K562 (cell line): ENCODE measurements around the gene KLHL8. TPM values are rescaled to one million over a fixed set of nuclear protein-coding genes. Genes with fewer than 3 reads are reported as not detected.

Experiments
- ATAC-seq: fragments of 200-7000 bp; cut with Tn5 transposase; 3 replicates; pipeline ENCODE4 v1.9.1; 2020; ENCODE audit warnings: moderate library complexity
- BruUV-seq: library from RNA; stranded (reverse); fragments of 400-500 nt; replicated peaks from 2 replicates; lab custom pipeline; 2021; lab: Mats Ljungman, UMichigan
- CTCF ChIA-PET: fragments of 300-600 bp; formaldehyde crosslinking; extraction: SDS; loops from one replicate; lab custom pipeline; 2021; ENCODE audit warnings: low intra/inter-chr PET ratio; lab: Yijun Ruan, JAX
- POLR2A ChIA-PET: fragments of 300-600, 350-650 bp; sonication (Branson Sonifier 250); formaldehyde crosslinking; extraction: SDS; loops from one replicate; lab custom pipeline; 2021; ENCODE audit warnings: antibody characterized with exemption, inconsistent platforms; lab: Yijun Ruan, JAX
- DNase-seq, 4 experiments: peaks; one replicate each; pipeline versions ENCODE4 v3.0.0 to v3.0.0-alpha.2; 2011 to 2018; ENCODE audit warnings: low spot score in 3 of 4, mixed read lengths in 3 of 4; ENCODE audit errors: extremely low read depth in 1 of 4
- FAIRE-seq: peaks from 2 replicates; lab custom pipeline; 2011; peaks lifted over from hg19 to GRCh38; lab: Jason Lieb, UNC
- H2AFZ ChIP-seq: 2 replicates; pipeline ENCODE4 v1.6.0; 2011; ENCODE audit warnings: low read depth, low read length, control low read depth, inconsistent platforms
- H3K27ac ChIP-seq: fragments of 200-600 bp; 3 replicates; pipeline ENCODE4 v1.8.0; 2011; ENCODE audit warnings: low read depth, mild to moderate bottlenecking, control low read depth, inconsistent platforms, low read length, moderate library complexity, mixed read lengths; ENCODE audit errors: extremely low read depth
- H3K27me3 ChIP-seq, 2 experiments: fragments of 300-600 bp in 1 of 2; 2 replicates in 1 of 2; 3 replicates in 1 of 2; pipeline versions ENCODE4 v1.6.0 to v1.8.0; 2011; ENCODE audit warnings: inconsistent platforms in 2 of 2, low read length in 2 of 2, mild to moderate bottlenecking in 1 of 2, mixed read lengths in 1 of 2, moderate library complexity in 1 of 2; ENCODE audit not compliant: control insufficient read depth in 2 of 2, insufficient read depth in 2 of 2
- H3K36me3 ChIP-seq: fragments of 300-600 bp; 3 replicates; pipeline ENCODE4 v1.8.0; 2011; ENCODE audit warnings: mild to moderate bottlenecking, low read length, inconsistent platforms; ENCODE audit not compliant: control insufficient read depth, insufficient read depth
- H3K4me1 ChIP-seq, 2 experiments: fragments of 200-600 bp in 1 of 2; replicated peaks in 1 of 2; 2 replicates in 1 of 2; 3 replicates in 1 of 2; pipeline versions ENCODE4 v1.5.1 to v1.8.0; 2011; ENCODE audit warnings: inconsistent platforms in 2 of 2, low read length in 2 of 2, mild to moderate bottlenecking in 1 of 2, mixed read lengths in 1 of 2, moderate library complexity in 1 of 2; ENCODE audit not compliant: control insufficient read depth in 2 of 2, insufficient read depth in 2 of 2
- H3K4me2 ChIP-seq: 2 replicates; pipeline ENCODE4 v1.6.1; 2011; ENCODE audit warnings: low read length, control low read depth, inconsistent platforms, mixed read lengths; ENCODE audit not compliant: insufficient read depth
- H3K4me3 ChIP-seq: fragments of 200-600 bp; sonication (generic), shearing (Covaris generic); 2 replicates; pipeline ENCODE4 v1.5.1; 2016; ENCODE audit warnings: control low read depth, inconsistent platforms
- H3K79me2 ChIP-seq: fragments of 200-600 bp; 3 replicates; pipeline ENCODE4 v1.8.0; 2011; ENCODE audit warnings: low read length, inconsistent platforms; ENCODE audit not compliant: control insufficient read depth, insufficient read depth
- H3K9ac ChIP-seq, 2 experiments: 2 replicates each; pipeline versions ENCODE4 v1.6.0 to v1.6.1; 2011; ENCODE audit warnings: low read depth in 2 of 2, low read length in 2 of 2, control low read depth in 1 of 2, inconsistent platforms in 1 of 2, mild to moderate bottlenecking in 1 of 2, mixed read lengths in 1 of 2; ENCODE audit not compliant: insufficient read depth in 1 of 2
- H3K9me1 ChIP-seq: one replicate; pipeline ENCODE4 v1.6.0; 2011; ENCODE audit warnings: inconsistent platforms, mild to moderate bottlenecking, low read length, moderate library complexity; ENCODE audit not compliant: control insufficient read depth, insufficient read depth
- H3K9me3 ChIP-seq: replicated peaks from 2 replicates; pipeline ENCODE4 v1.5.1; 2011; ENCODE audit warnings: low read depth, low read length, inconsistent platforms; ENCODE audit not compliant: control insufficient read depth, insufficient read depth
- H4K20me1 ChIP-seq: replicated peaks from 2 replicates; pipeline ENCODE4 v1.6.1; 2011; ENCODE audit warnings: low read length, inconsistent platforms, mixed read lengths; ENCODE audit not compliant: control insufficient read depth, insufficient read depth
- ARID4B ChIP-seq: sonication (generic); formaldehyde crosslinking; IDR thresholded peaks from 2 replicates; pipeline ENCODE4 v1.8.0; 2022; ENCODE audit warnings: mild to moderate bottlenecking, missing genetic modification reagents
- PCBP1 ChIP-seq: fragments of 200-400 bp; formaldehyde crosslinking; IDR thresholded peaks from 2 replicates; pipeline ENCODE4 v1.6.1; 2018; ENCODE audit warnings: mild to moderate bottlenecking, low read depth, low read length; ENCODE audit not compliant: poor library complexity, severe bottlenecking
- SIN3B ChIP-seq: fragments of 450-650 bp; IDR thresholded peaks from 2 replicates; pipeline ENCODE4 v1.6.1; 2017; ENCODE audit warnings: low read depth, mild to moderate bottlenecking, moderate library complexity
- THRAP3 ChIP-seq: fragments of 450-650 bp; IDR thresholded peaks from 2 replicates; pipeline ENCODE4 v1.6.1; 2016; ENCODE audit warnings: mild to moderate bottlenecking, inconsistent platforms, borderline replicate concordance
- ZFX ChIP-seq: sonication (generic); formaldehyde crosslinking; IDR thresholded peaks from 2 replicates; pipeline ENCODE4 v1.8.0; 2022; ENCODE audit warnings: mild to moderate bottlenecking, missing genetic modification reagents, moderate library complexity
- ZNF124 ChIP-seq: sonication (generic); formaldehyde crosslinking; IDR thresholded peaks from 2 replicates; pipeline ENCODE4 v1.8.1; 2022; ENCODE audit warnings: missing genetic modification reagents
- ZNF175 ChIP-seq: fragments of 200-800 bp; sonication (Bioruptor generic); IDR thresholded peaks from 2 replicates; pipeline ENCODE4 v1.6.1; 2016; ENCODE audit warnings: low read depth, mild to moderate bottlenecking, missing genetic modification characterization, missing compliant biosample characterization
- WGBS: fragments of 100-300 bp; shearing (Covaris generic); methylation state at CpG from one replicate; pipeline ENCODE4 v1.1.6; 2016; ENCODE audit warnings: low coverage, mixed read lengths; ENCODE audit not compliant: insufficient coverage; ENCODE audit errors: missing lambda C conversion rate; 5-methylcytosine and 5-hydroxymethylcytosine counted together
- in situ Hi-C: fragments of 300-500 bp; cut with MboI; formaldehyde crosslinking; loops from 4 replicates; pipeline ENCODE4 v1.15.0; 2018; ENCODE audit warnings: inconsistent platforms, mixed read lengths
- intact Hi-C: fragments of 100-400 bp; cut with micrococcal nuclease; formaldehyde crosslinking; loops from 2 replicates; pipeline ENCODE4 v1.14.2; 2022
- polyA plus RNA-seq, 8 experiments: library from polyadenylated mRNA; depleted of rRNA in 4 of 8; stranded (reverse) in 5 of 8; unstranded in 3 of 8; fragments of >200 nt; fragmentation: Nextera tagmentation in 2 of 8; fragmentation: Illumina TruSeq in 1 of 8; extraction: Ambion mirVana in 2 of 8; extraction: Trizol in 1 of 8; gene quantifications; 2 replicates each; pipeline versions ENCODE4 v1.2.1 to v1.2.3, GENCODE V29; 2011 to 2014; ENCODE audit warnings: inconsistent platforms in 1 of 8, missing spikeins in 1 of 8
- total RNA-seq, 7 experiments: library from RNA; depleted of rRNA in 6 of 7; stranded (reverse); fragments of >200 nt in 6 of 7; fragmentation: Illumina TruSeq in 2 of 7; extraction: Trizol in 2 of 7; gene quantifications; 2 replicates each; pipeline versions ENCODE4 v1.2.1 to v1.2.3, GENCODE V29; 2011 to 2021; ENCODE audit warnings: low replicate concordance in 1 of 7

KLHL8 gene
- total and polyA plus RNA-seq, 9 of the 15 experiments (the other 6 are each of a cell fraction or from before 2014, with no cell fraction given): 8.7 to 25.3 (median 15.7) TPM

DNA sequence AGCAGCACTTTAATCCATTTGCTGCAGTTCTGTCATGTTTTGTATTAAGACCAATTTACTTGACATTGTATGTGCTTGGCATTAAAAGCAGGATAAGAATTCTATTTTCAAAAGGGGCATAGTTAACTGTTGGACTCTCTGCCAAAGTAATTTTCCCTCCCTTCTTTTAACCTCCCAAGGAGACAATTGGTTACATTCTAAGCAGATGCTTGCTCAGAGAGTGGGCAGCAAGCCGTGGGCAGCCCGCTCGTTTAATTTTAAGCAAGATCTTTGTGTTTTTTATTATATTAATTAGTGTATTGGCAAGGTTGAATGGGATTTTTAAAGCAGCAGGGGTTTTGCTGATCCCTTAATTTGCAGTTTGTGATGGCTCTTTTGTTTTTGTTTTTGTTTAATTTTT lies 37.1 kb upstream of the KLHL8 start:
- no TSS peak for BruUV-seq
- no peaks in the 10 kb centered on the region for H4K20me1 ChIP-seq
- H3K79me2 ChIP-seq: no peaks in the 10 kb centered on the region
- intact Hi-C loops (no loop called here), in situ Hi-C loops (no loop called here)
- H3K27ac ChIP-seq: no peak overlapping the region
- H2AFZ ChIP-seq: no peak overlapping the region
- no peaks in the 10 kb centered on the region for H3K27me3 ChIP-seq
- H3K9me1 ChIP-seq: no peaks in the 10 kb centered on the region
- H3K4me2 ChIP-seq: no peak overlapping the region
- 5% methylated on average over 3 of the region's 3 CpGs for WGBS
- H3K4me1 ChIP-seq: no peaks in the 10 kb centered on the region
- FAIRE-seq: no peak
- ChIA-PET CTCF (no interaction called here), POLR2A (no interaction called here)
- no peak for ATAC-seq
- H3K9me3 ChIP-seq: no peaks in the 10 kb centered on the region
- DNase-seq: no peak
- no peaks in the 10 kb centered on the region for H3K36me3 ChIP-seq
- no peak overlapping the region for H3K4me3 ChIP-seq
- H3K9ac ChIP-seq: no peak overlapping the region
- TF ChIP-seq SIN3B: no peak
- no peak for TF ChIP-seq ZFX (CRISPR knock-in tag)
- no peak for TF ChIP-seq PCBP1
- no peak for TF ChIP-seq THRAP3
- no peak for TF ChIP-seq ZNF175

DNA sequence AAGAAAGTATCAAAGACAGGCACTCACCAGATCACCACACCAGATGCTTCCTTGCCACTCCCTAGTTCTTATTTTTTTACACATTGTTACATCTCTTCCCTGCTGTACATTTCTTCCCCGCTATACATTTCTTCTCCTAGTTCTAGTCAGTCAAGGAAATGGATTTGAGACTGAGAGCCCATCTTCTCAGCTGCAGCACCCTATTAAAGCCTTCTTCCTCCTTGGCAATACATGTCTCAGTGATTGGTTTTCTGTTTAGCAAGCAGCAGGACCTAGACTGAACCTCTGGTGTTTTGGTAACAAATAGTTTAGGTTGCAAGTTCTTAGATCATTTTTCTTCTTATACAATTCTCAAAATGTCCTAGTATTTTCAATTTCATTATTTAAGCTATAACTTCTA lies 35.3 kb upstream of the KLHL8 start:
- 6% methylated on average over 1 of the region's 1 CpG for WGBS
- DNase-seq: no peak
- in situ Hi-C loops: no loop called here

More for the DNA sequence above, 35.3 kb upstream of the KLHL8 start:
- no peaks in the 10 kb centered on the region; a peak in 1 of 5 replicates for H3K27me3 ChIP-seq
- intact Hi-C loops: no loop called here
- POLR2A ChIA-PET: interaction anchor here (0.6 kb wide), 2 partner anchors 156 to 762 kb away, joined by 3 read pairs; no protein-coding TSS in a partner anchor
- H3K4me1 ChIP-seq: no peaks in the 10 kb centered on the region
- no peaks in the 10 kb centered on the region for H3K79me2 ChIP-seq
- H3K9ac ChIP-seq: no peak overlapping the region
- TF ChIP-seq ARID4B (CRISPR knock-in tag): no peak
- peak; percentile 84; the same call in 1 of the 2 replicates for TF ChIP-seq ZNF124 (CRISPR knock-in tag)
- TF ChIP-seq, all 486 proteins: peak for 1
- H4K20me1 ChIP-seq: no peaks in the 10 kb centered on the region
- H3K4me3 ChIP-seq: no peak overlapping the region
- CTCF ChIA-PET: no interaction called here
- no peak overlapping the region for H3K4me2 ChIP-seq
- no peaks in the 10 kb centered on the region for H3K9me1 ChIP-seq
- FAIRE-seq (no peak), ATAC-seq (no peak)
- H3K9me3 ChIP-seq: no peaks in the 10 kb centered on the region
- BruUV-seq: no TSS peak
- no peaks in the 10 kb centered on the region for H3K36me3 ChIP-seq
- no peak overlapping the region for H3K27ac ChIP-seq
- H2AFZ ChIP-seq: no peak overlapping the region
